ENCODE data around the gene SLC4A4.

The SLC4A4 gene

GRCh38 chr4:71549516-71550160, 210.8 kb downstream of the SLC4A4 start:
- DNase-seq = no peak

GRCh38 chr4:71550220-71551165, 211.7 kb downstream of the SLC4A4 start:
- no peak for DNase-seq

- no peak for DNase-seq
Observed at GRCh38 chr4:71553605-71554004, 214.8 kb downstream of the SLC4A4 start.

- DNase-seq = no peak
Observed at GRCh38 chr4:71554025-71554424, 215.2 kb downstream of the SLC4A4 start.

- DNase-seq = no peak
Observed at GRCh38 chr4:71558248-71558647, 219.4 kb downstream of the SLC4A4 start.

- no peak for DNase-seq
Observed at GRCh38 chr4:71559957-71560571, 221.2 kb downstream of the SLC4A4 start.

GRCh38 chr4:71564775-71565174, 226.0 kb downstream of the SLC4A4 start:
- no peak for DNase-seq

- DNase-seq = no peak
Observed at GRCh38 chr4:71566856-71567255, 228.0 kb downstream of the SLC4A4 start.

- DNase-seq = no peak
Observed at GRCh38 chr4:71568131-71568530, 229.3 kb downstream of the SLC4A4 start.

- no peak for DNase-seq
Observed at GRCh38 chr4:71570492-71570891, 231.7 kb downstream of the SLC4A4 start.

GRCh38 chr4:71571346-71571745, 232.5 kb downstream of the SLC4A4 start:
- no peak for DNase-seq

- DNase-seq = no peak
Observed at GRCh38 chr4:71583971-71584370, 245.2 kb downstream of the SLC4A4 start.

- DNase-seq = no peak
Observed at GRCh38 chr4:71584585-71584984, 245.8 kb downstream of the SLC4A4 start.

- no peak for DNase-seq
Observed at GRCh38 chr4:71586087-71586763, 247.4 kb downstream of the SLC4A4 start.

- DNase-seq = no peak
Observed at GRCh38 chr4:71587995-71588394, 249.2 kb downstream of the SLC4A4 start.

GRCh38 chr4:71592793-71593192, 254.0 kb downstream of the SLC4A4 start:
- no peak for DNase-seq

- DNase-seq = no peak
Observed at GRCh38 chr4:71593311-71593710, 254.5 kb downstream of the SLC4A4 start.

GRCh38 chr4:71595576-71596108, 256.8 kb downstream of the SLC4A4 start:
- no peak for DNase-seq

- no peak for DNase-seq
Observed at GRCh38 chr4:71599578-71599977, 260.8 kb downstream of the SLC4A4 start.

- no peak for DNase-seq
Observed at GRCh38 chr4:71602289-71602900, 263.6 kb downstream of the SLC4A4 start.

GRCh38 chr4:71604785-71605184, 266.0 kb downstream of the SLC4A4 start:
- DNase-seq = no peak

GRCh38 chr4:71607109-71607508, 268.3 kb downstream of the SLC4A4 start:
- no peak for DNase-seq
